ENCODE data around the gene NAPEPLD. TPM values are rescaled to one million over a fixed set of nuclear protein-coding genes. Genes with fewer than 3 reads are reported as not detected.

NAPEPLD gene
- total RNA-seq, 2 experiments from 2014 or later, result 13.5 to 15.4 TPM

- no peak overlapping the region for H3K4me2 ChIP-seq (ENCODE audit: low read length)
- H4K20me1 ChIP-seq (ENCODE audit: insufficient read depth, low read length), result no peaks in the 10 kb centered on the region
- no peak for DNase-seq (ENCODE audit: low spot score)
- H3K4me1 ChIP-seq (ENCODE audit: insufficient read depth, low read length, poor library complexity, severe bottlenecking), result no peaks in the 10 kb centered on the region
- no peak overlapping the region for H2AFZ ChIP-seq (ENCODE audit: low read length)
- no peak overlapping the region for H3K4me3 ChIP-seq (ENCODE audit: low read depth, low read length, poor library complexity, severe bottlenecking)
- no peaks in the 10 kb centered on the region for H3K79me2 ChIP-seq (ENCODE audit: insufficient read depth, low read depth, low read length)
- no peak overlapping the region for H3K27ac ChIP-seq (ENCODE audit: low read depth, low read length, poor library complexity, severe bottlenecking)
- no peaks in the 10 kb centered on the region for H3K9me3 ChIP-seq (ENCODE audit: low read length)
- ChIA-PET CTCF (ENCODE audit: unreplicated experiment) (no interaction called here), POLR2A (no interaction called here)
- BruUV-seq (replicated peaks), result no TSS peak
- intact Hi-C loops (cut with micrococcal nuclease; ENCODE audit: unreplicated experiment), result no loop called here
- peaks cover 45% of the 10 kb centered on the region for H3K36me3 ChIP-seq (ENCODE audit: insufficient read depth, low read length)
- no peaks in the 10 kb centered on the region for H3K9me2 ChIP-seq (ENCODE audit: insufficient read depth, low read length)
- no peak for TF ChIP-seq EZH2phosphoT487 (IDR thresholded peaks at IDR 0.05; ENCODE audit: borderline replicate concordance, low read depth, low read length)
- no peak for TF ChIP-seq CTCF (conservative IDR thresholded peaks at IDR 0.05; ENCODE audit: low read length)
Observed at GRCh38 chr7:103127006-103127405, 21.9 kb downstream of the NAPEPLD start.

GRCh38 chr7:103124429-103124979, 24.4 kb downstream of the NAPEPLD start:
- Histone ChIP-seq H3K79me2 (ENCODE audit: insufficient read depth, low read depth, low read length) (no peaks in the 10 kb centered on the region), H3K9me2 (ENCODE audit: insufficient read depth, low read length) (no peaks in the 10 kb centered on the region), H4K20me1 (ENCODE audit: insufficient read depth, low read length) (no peaks in the 10 kb centered on the region), H3K27ac (ENCODE audit: low read depth, low read length, poor library complexity, severe bottlenecking) (no peak overlapping the region), H3K4me3 (ENCODE audit: low read depth, low read length, poor library complexity, severe bottlenecking) (no peak overlapping the region), H3K36me3 (ENCODE audit: insufficient read depth, low read length) (peaks cover 66% of the 10 kb centered on the region), H3K4me2 (ENCODE audit: low read length) (no peak overlapping the region), H3K9me3 (ENCODE audit: low read length) (no peaks in the 10 kb centered on the region), H3K4me1 (ENCODE audit: insufficient read depth, low read length, poor library complexity, severe bottlenecking) (no peaks in the 10 kb centered on the region), H2AFZ (ENCODE audit: low read length) (no peak overlapping the region)
- TF ChIP-seq EZH2phosphoT487 (IDR thresholded peaks at IDR 0.05; ENCODE audit: borderline replicate concordance, low read depth, low read length), result no peak
- TF ChIP-seq CTCF (conservative IDR thresholded peaks at IDR 0.05; ENCODE audit: low read length), result no peak
- DNase-seq (ENCODE audit: low spot score), result no peak
- ChIA-PET POLR2A (interaction anchor here (0.5 kb wide), 1 partner anchor 22 kb away, joined by 4 read pairs; no protein-coding TSS in a partner anchor), CTCF (ENCODE audit: unreplicated experiment) (no interaction called here)
- no TSS peak for BruUV-seq (replicated peaks)
- intact Hi-C loops (cut with micrococcal nuclease; ENCODE audit: unreplicated experiment), result no loop called here

GRCh38 chr7:103123529-103123928, 25.4 kb downstream of the NAPEPLD start:
- DNase-seq (ENCODE audit: low spot score), result no peak
- Histone ChIP-seq H3K4me1 (ENCODE audit: insufficient read depth, low read length, poor library complexity, severe bottlenecking) (no peaks in the 10 kb centered on the region), H3K4me3 (ENCODE audit: low read depth, low read length, poor library complexity, severe bottlenecking) (no peak overlapping the region), H3K79me2 (ENCODE audit: insufficient read depth, low read depth, low read length) (no peaks in the 10 kb centered on the region), H3K4me2 (ENCODE audit: low read length) (no peak overlapping the region), H2AFZ (ENCODE audit: low read length) (no peak overlapping the region), H4K20me1 (ENCODE audit: insufficient read depth, low read length) (no peaks in the 10 kb centered on the region), H3K36me3 (ENCODE audit: insufficient read depth, low read length) (peaks cover 72% of the 10 kb centered on the region), H3K9me3 (ENCODE audit: low read length) (no peaks in the 10 kb centered on the region), H3K9me2 (ENCODE audit: insufficient read depth, low read length) (no peaks in the 10 kb centered on the region), H3K27ac (ENCODE audit: low read depth, low read length, poor library complexity, severe bottlenecking) (no peak overlapping the region)
- TF ChIP-seq CTCF (conservative IDR thresholded peaks at IDR 0.05; ENCODE audit: low read length) (no peak), EZH2phosphoT487 (IDR thresholded peaks at IDR 0.05; ENCODE audit: borderline replicate concordance, low read depth, low read length) (no peak)
- CTCF ChIA-PET (ENCODE audit: unreplicated experiment), result no interaction called here
- POLR2A ChIA-PET, result interaction anchor here (0.6 kb wide), 1 partner anchor 9 kb away, joined by 3 read pairs; no protein-coding TSS in a partner anchor
- BruUV-seq (replicated peaks), result no TSS peak
- intact Hi-C loops (cut with micrococcal nuclease; ENCODE audit: unreplicated experiment), result no loop called here

Data from OCI-LY7 (cell line).